Testis (tissue), 3 donors: ENCODE measurements around the gene FHIP1B. TPM values are rescaled to one million over a fixed set of nuclear protein-coding genes. Genes with fewer than 3 reads are reported as not detected.
A peak's percentile ranks its signal among the peaks of the same experiment; 100 is the strongest.

Source experiments
- DNase-seq: peaks from one replicate; pipeline ENCODE4 v3.0.0-alpha.2; 2019
- H3K27ac ChIP-seq, 2 donors: fragments of 200-600 bp; sonication (generic); one replicate each; pipeline ENCODE4 v1.5.1; 2019
- H3K27me3 ChIP-seq: fragments of 200-600 bp; sonication (generic); one replicate; pipeline ENCODE4 v1.5.1; 2019
- H3K36me3 ChIP-seq: fragments of 200-600 bp; sonication (generic); one replicate; pipeline ENCODE4 v1.5.1; 2017; ENCODE audit warnings: low read depth; ENCODE audit errors: missing control alignments
- H3K4me1 ChIP-seq: fragments of 200-600 bp; sonication (generic); one replicate; pipeline ENCODE4 v1.5.1; 2019
- H3K4me3 ChIP-seq, 2 donors: fragments of 200-600 bp; sonication (generic); one replicate each; pipeline ENCODE4 v1.5.1; 2017 to 2019
- H3K9me3 ChIP-seq: fragments of 200-600 bp; sonication (generic); one replicate; pipeline ENCODE4 v1.5.1; 2017
- POLR2A ChIP-seq: fragments of 450-650 bp; IDR thresholded peaks from one replicate; pipeline ENCODE4 v1.6.1; 2017; ENCODE audit warnings: antibody characterized with exemption, mild to moderate bottlenecking, moderate library complexity
- WGBS, 2 donors: methylation state at CpG; one replicate each; pipeline ENCODE4 v1.1.5; 2018; 5-methylcytosine and 5-hydroxymethylcytosine counted together
- intact Hi-C: fragments of 100-400 bp; cut with DNase I; formaldehyde crosslinking; loops from one replicate; pipeline ENCODE4 v1.15.1; 2023; ENCODE audit warnings: low total_unique reads
- polyA plus RNA-seq: library from polyadenylated mRNA; stranded (reverse); fragments of 350-450 nt; fragmentation: Illumina TruSeq; extraction: RNeasy Lipid Tissue Mini Kit (QIAGEN cat#74804); gene quantifications from one replicate; pipeline ENCODE4 v1.2.3, GENCODE V29; 2014; ENCODE audit warnings: low read depth, low replicate concordance; ENCODE audit not compliant: insufficient read depth
- total RNA-seq, 2 donors: library from RNA; depleted of rRNA; stranded (reverse); fragments of >200 nt; gene quantifications; one replicate each; pipeline ENCODE4 v1.2.3, GENCODE V29; 2016
- TF ChIP-seq, protein P1 (sequence below), 3 experiments: fragments of 450-650 bp in 2 of 3; fragments of 200-600 bp in 1 of 3; sonication (generic) in 1 of 3; IDR thresholded peaks; one replicate each; pipeline ENCODE4 v1.5.1; 2016 to 2019; ENCODE audit warnings: antibody characterized with exemption in 3 of 3, mild to moderate bottlenecking in 2 of 3, moderate library complexity in 1 of 3

Gene FHIP1B
- total and polyA plus RNA-seq, 3 donors from 2014 or later, result 98.3 to 156 (median 134) TPM

DNA sequence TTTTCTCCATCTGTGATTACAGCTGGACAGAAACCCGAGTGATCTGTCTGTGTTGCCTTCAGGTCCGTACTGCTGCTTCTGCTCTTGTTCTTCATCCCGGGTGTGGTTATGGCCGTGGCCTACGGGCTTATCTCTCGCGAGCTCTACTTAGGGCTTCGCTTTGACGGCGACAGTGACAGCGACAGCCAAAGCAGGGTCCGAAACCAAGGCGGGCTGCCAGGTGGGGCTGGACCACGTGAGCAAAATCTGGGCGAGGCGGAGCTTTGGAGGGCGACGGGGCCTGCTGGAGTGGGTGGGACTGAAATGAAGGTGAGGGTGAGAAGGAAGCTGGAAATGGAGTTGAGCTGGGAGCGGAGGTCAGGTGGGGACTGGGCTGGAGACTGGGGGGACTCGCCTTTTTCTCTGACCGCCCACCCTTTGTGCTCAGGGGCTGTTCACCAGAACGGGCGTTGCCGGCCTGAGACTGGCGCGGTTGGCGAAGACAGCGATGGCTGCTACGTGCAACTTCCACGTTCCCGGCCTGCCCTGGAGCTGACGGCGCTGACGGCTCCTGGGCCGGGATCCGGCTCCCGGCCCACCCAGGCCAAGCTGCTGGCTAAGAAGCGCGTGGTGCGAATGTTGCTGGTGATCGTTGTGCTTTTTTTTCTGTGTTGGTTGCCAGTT is 36.3 kb upstream of the FHIP1B start:
- TF ChIP-seq, protein P1, sequence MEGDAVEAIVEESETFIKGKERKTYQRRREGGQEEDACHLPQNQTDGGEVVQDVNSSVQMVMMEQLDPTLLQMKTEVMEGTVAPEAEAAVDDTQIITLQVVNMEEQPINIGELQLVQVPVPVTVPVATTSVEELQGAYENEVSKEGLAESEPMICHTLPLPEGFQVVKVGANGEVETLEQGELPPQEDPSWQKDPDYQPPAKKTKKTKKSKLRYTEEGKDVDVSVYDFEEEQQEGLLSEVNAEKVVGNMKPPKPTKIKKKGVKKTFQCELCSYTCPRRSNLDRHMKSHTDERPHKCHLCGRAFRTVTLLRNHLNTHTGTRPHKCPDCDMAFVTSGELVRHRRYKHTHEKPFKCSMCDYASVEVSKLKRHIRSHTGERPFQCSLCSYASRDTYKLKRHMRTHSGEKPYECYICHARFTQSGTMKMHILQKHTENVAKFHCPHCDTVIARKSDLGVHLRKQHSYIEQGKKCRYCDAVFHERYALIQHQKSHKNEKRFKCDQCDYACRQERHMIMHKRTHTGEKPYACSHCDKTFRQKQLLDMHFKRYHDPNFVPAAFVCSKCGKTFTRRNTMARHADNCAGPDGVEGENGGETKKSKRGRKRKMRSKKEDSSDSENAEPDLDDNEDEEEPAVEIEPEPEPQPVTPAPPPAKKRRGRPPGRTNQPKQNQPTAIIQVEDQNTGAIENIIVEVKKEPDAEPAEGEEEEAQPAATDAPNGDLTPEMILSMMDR (IDR thresholded peaks at IDR 0.05), result no peak
- no peak for TF ChIP-seq POLR2A
- Histone ChIP-seq H3K27me3 (no peaks in the 10 kb centered on the region), H3K27ac (no peak overlapping the region), H3K36me3 (no peaks in the 10 kb centered on the region), H3K9me3 (no peaks in the 10 kb centered on the region), H3K4me1 (peaks cover 3% of the 10 kb centered on the region), H3K4me3 (peak overlapping the region in 1 of 2 donors; percentile 20)
- DNase-seq, result no peak
- intact Hi-C loops, result no loop called here
- WGBS, 2 donors, result 60 to 80% methylated on average over 36 to 41 of the region's 41 CpGs

GRCh38 chr11:6269994-6270393 is 35.6 kb upstream of the FHIP1B start:
- H3K4me3 ChIP-seq, result peak overlapping the region in 1 of 2 donors; percentile 20
- H3K9me3 ChIP-seq, result no peaks in the 10 kb centered on the region
- peaks cover 3% of the 10 kb centered on the region for H3K4me1 ChIP-seq
- no peaks in the 10 kb centered on the region for H3K27me3 ChIP-seq
- no peak for TF ChIP-seq POLR2A
- TF ChIP-seq, protein P1 (IDR thresholded peaks at IDR 0.05), result peak in 1 of 3 experiments; percentile 17
- no peaks in the 10 kb centered on the region for H3K36me3 ChIP-seq
- no peak overlapping the region for H3K27ac ChIP-seq
- intact Hi-C loops, result no loop called here
- peak; percentile 46 for DNase-seq
- 69 to 89% methylated on average over 19 to 24 of the region's 24 CpGs for WGBS, 2 donors

- H3K36me3 ChIP-seq, result no peaks in the 10 kb centered on the region
- peaks cover 3% of the 10 kb centered on the region for H3K4me1 ChIP-seq
- H3K27me3 ChIP-seq, result no peaks in the 10 kb centered on the region
- 90 to 95% methylated on average over 1 of the region's 1 CpG for WGBS, 2 donors
- no peak overlapping the region for H3K4me3 ChIP-seq
- H3K27ac ChIP-seq, result no peak overlapping the region
- intact Hi-C loops, result no loop called here
- H3K9me3 ChIP-seq, result no peaks in the 10 kb centered on the region
- no peak for TF ChIP-seq POLR2A
- TF ChIP-seq, protein P1 (IDR thresholded peaks at IDR 0.05), result no peak
- DNase-seq, result no peak
Observed at GRCh38 chr11:6268820-6269219, 34.4 kb upstream of the FHIP1B start.

DNA sequence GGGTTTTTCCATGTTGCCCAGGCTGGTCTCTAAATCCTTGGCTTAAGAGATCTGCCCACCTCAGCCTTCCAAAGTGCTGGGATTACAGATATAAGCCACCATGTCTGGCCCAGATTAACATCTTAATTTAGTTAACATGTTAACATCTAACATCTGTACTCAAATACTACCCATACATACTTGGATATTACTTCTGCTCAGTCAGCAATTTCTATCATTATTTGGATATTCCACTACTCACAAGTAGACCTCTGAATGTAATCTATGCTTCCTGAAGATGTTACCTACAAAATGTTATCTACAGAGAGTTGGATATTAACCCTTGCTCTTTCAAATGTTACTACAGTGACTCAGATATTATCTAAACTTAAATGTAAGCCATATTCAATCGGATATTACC is 29.2 kb upstream of the FHIP1B start:
- Histone ChIP-seq H3K4me1 (peaks cover 9% of the 10 kb centered on the region), H3K4me3 (no peak overlapping the region), H3K36me3 (no peaks in the 10 kb centered on the region), H3K9me3 (no peaks in the 10 kb centered on the region), H3K27me3 (no peaks in the 10 kb centered on the region), H3K27ac (no peak overlapping the region)
- no peak for TF ChIP-seq POLR2A
- TF ChIP-seq, protein P1 (IDR thresholded peaks at IDR 0.05), result no peak
- 97% methylated on average over 1 of the region's 1 CpG for whole genome bisulfite sequencing, 2 donors
- DNase-seq, result no peak
- intact Hi-C loops, result no loop called here

DNA sequence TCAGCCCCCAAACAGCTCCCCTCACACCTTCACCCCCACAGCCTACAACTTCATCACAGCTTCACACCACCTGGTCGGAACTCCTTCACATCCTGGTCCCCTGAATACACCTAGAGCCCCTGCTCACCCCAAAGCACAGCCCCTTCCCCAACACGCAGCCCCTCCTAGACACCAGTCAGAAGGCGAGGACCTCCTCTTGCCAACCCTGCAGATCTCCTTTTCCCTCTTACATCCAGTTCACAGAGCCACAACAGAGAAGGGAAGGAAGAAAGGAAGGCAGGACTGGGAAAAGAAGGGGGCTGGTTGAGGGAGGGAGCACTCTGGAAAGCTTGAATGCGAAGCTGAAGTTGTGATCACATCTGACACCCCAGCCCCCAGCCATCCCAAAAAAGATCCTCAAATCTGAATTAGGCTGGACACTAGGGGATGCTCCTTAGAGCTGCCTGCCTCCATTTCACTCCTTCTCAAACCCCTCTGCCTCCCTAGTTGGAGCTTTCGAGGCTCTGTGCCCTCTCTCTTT is 25.8 kb upstream of the FHIP1B start:
- Histone ChIP-seq H3K27ac (no peak overlapping the region), H3K27me3 (no peaks in the 10 kb centered on the region), H3K4me1 (peaks cover 12% of the 10 kb centered on the region), H3K36me3 (no peaks in the 10 kb centered on the region), H3K4me3 (no peak overlapping the region), H3K9me3 (no peaks in the 10 kb centered on the region)
- no peak for DNase-seq
- WGBS, 2 donors, result 43 to 60% methylated on average over 5 of the region's 5 CpGs
- TF ChIP-seq, protein P1 (IDR thresholded peaks at IDR 0.05), result no peak
- no peak for TF ChIP-seq POLR2A
- intact Hi-C loops, result no loop called here
